PC-3 (cell line): ENCODE results near the gene CRABP1. TPM values are rescaled to one million over a fixed set of nuclear protein-coding genes. Genes with fewer than 3 reads are reported as not detected.

Experiments used
- ATAC-seq: fragments of 200-7000 bp; cut with Tn5 transposase; 2 replicates; pipeline ENCODE4 v1.9.1; 2020; ENCODE audit warnings: mild to moderate bottlenecking, moderate library complexity
- BruUV-seq: library from RNA; stranded (reverse); fragments of 400-500 nt; replicated peaks from 2 replicates; lab custom pipeline; 2021; lab: Mats Ljungman, UMichigan
- CTCF ChIA-PET: fragments of 300-600 bp; sonication (Branson Sonifier 250); formaldehyde crosslinking; loops from one replicate; lab custom pipeline; 2022; ENCODE audit warnings: antibody characterized with exemption; lab: Charles Lee
- POLR2A ChIA-PET: fragments of 300-600 bp; sonication (Branson Sonifier 250); formaldehyde crosslinking; loops from one replicate; lab custom pipeline; 2022; ENCODE audit warnings: antibody characterized with exemption; ENCODE audit not compliant: unreplicated experiment; lab: Charles Lee
- DNase-seq: peaks from one replicate; pipeline ENCODE4 v3.0.0-alpha.2; 2015
- H2AFZ ChIP-seq: fragments of 300-600 bp; sonication (generic); 2 replicates; pipeline ENCODE4 v1.6.0; 2016; ENCODE audit warnings: antibody characterized with exemption, low read length
- H3F3A ChIP-seq: fragments of 300-600 bp; sonication (generic); one replicate; pipeline ENCODE4 v1.6.0; 2017; ENCODE audit warnings: antibody characterized with exemption, low read length, control low read depth, mild to moderate bottlenecking; ENCODE audit not compliant: unreplicated experiment
- H3K27ac ChIP-seq: fragments of 300-600 bp; sonication (generic); 2 replicates; pipeline ENCODE4 v1.5.1; 2016; ENCODE audit warnings: mild to moderate bottlenecking, low read length
- H3K27me3 ChIP-seq: fragments of 300-600 bp; sonication (generic); 2 replicates; pipeline ENCODE4 v1.6.1; 2016; ENCODE audit warnings: low read length, mixed read lengths
- H3K36me3 ChIP-seq: fragments of 300-600 bp; sonication (generic); 2 replicates; pipeline ENCODE4 v1.6.1; 2016; ENCODE audit warnings: low read depth, mixed run types, low read length, mixed read lengths
- H3K4me1 ChIP-seq: fragments of 300-600 bp; sonication (generic); 2 replicates; pipeline ENCODE4 v1.5.1; 2016; ENCODE audit warnings: low read length; ENCODE audit not compliant: insufficient read depth
- H3K4me2 ChIP-seq: fragments of 300-600 bp; sonication (generic); 2 replicates; pipeline ENCODE4 v1.6.0; 2016; ENCODE audit warnings: low read length
- H3K4me3 ChIP-seq: fragments of 300-600 bp; sonication (generic); 2 replicates; pipeline ENCODE4 v1.5.1; 2016; ENCODE audit warnings: mild to moderate bottlenecking, low read length, mixed read lengths
- H3K79me2 ChIP-seq: fragments of 300-600 bp; sonication (generic); 2 replicates; pipeline ENCODE4 v1.6.1; 2017; ENCODE audit warnings: low read length, mixed read lengths
- H3K9ac ChIP-seq: fragments of 300-600 bp; sonication (generic); 2 replicates; pipeline ENCODE4 v1.6.0; 2016; ENCODE audit warnings: mild to moderate bottlenecking, low read length
- H3K9me2 ChIP-seq: fragments of 300-600 bp; sonication (generic); replicated peaks from 2 replicates; pipeline ENCODE4 v1.6.1; 2016; ENCODE audit warnings: mixed run types, low read length, mixed read lengths
- H3K9me3 ChIP-seq: fragments of 300-600 bp; sonication (generic); 2 replicates; pipeline ENCODE4 v1.6.1; 2016; ENCODE audit warnings: low read length, mixed read lengths
- H4K20me1 ChIP-seq: fragments of 300-600 bp; sonication (generic); 2 replicates; pipeline ENCODE4 v1.6.1; 2016; ENCODE audit warnings: low read length, mixed read lengths
- EZH2 ChIP-seq: fragments of 300-600 bp; sonication (generic); IDR thresholded peaks from one replicate; pipeline ENCODE4 v1.6.1; 2017; ENCODE audit warnings: antibody characterized with exemption, mild to moderate bottlenecking, low read length; ENCODE audit not compliant: unreplicated experiment
- EZH2phosphoT487 ChIP-seq: fragments of 300-600 bp; sonication (generic); IDR thresholded peaks from 2 replicates; pipeline ENCODE4 v1.6.1; 2018; ENCODE audit warnings: mild to moderate bottlenecking, antibody characterized with exemption, low read length, borderline replicate concordance
- intact Hi-C: fragments of 100-400 bp; cut with micrococcal nuclease; formaldehyde crosslinking; loops from 2 replicates; pipeline ENCODE4 v1.9.0; 2023
- total RNA-seq: library from RNA; depleted of rRNA; stranded (reverse); fragments of >200 nt; gene quantifications from 2 replicates; pipeline ENCODE4 v1.2.3, GENCODE V29; 2014
- TF ChIP-seq, protein P1 (sequence below): fragments of 300-600 bp; sonication (generic); conservative IDR thresholded peaks from 2 replicates; pipeline ENCODE4 v1.5.1; 2017; ENCODE audit warnings: antibody characterized with exemption, low read depth, mild to moderate bottlenecking, low read length

CRABP1 gene
- total RNA-seq, 1 experiment from 2014 or later = not detected

DNA sequence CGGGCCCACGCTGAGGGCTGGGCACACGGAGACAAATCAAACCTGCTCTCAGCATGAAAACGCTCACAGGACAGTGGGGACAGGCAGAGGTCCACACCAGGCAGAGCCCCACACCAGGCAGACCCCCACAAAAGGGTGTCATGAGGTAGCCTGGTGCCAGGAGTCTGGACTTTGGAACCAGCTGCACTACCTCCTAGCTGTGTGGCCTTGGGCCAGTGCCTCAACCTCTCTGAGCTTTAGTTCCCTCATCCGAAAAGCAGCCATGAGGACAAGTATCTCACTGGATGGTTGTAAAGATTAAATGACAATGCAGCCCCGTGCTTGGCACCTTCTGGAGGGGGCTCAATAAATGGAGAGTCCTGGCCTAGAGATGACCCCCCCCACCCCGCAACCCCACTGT lies 16.5 kb upstream of the CRABP1 start:
- no peaks in the 10 kb centered on the region for H3K27me3 ChIP-seq
- intact Hi-C loops = no loop called here
- H3K9me2 ChIP-seq = no peaks in the 10 kb centered on the region
- DNase-seq = no peak
- TF ChIP-seq, protein P1, sequence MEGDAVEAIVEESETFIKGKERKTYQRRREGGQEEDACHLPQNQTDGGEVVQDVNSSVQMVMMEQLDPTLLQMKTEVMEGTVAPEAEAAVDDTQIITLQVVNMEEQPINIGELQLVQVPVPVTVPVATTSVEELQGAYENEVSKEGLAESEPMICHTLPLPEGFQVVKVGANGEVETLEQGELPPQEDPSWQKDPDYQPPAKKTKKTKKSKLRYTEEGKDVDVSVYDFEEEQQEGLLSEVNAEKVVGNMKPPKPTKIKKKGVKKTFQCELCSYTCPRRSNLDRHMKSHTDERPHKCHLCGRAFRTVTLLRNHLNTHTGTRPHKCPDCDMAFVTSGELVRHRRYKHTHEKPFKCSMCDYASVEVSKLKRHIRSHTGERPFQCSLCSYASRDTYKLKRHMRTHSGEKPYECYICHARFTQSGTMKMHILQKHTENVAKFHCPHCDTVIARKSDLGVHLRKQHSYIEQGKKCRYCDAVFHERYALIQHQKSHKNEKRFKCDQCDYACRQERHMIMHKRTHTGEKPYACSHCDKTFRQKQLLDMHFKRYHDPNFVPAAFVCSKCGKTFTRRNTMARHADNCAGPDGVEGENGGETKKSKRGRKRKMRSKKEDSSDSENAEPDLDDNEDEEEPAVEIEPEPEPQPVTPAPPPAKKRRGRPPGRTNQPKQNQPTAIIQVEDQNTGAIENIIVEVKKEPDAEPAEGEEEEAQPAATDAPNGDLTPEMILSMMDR = no peak
- TF ChIP-seq EZH2 = no peak
- TF ChIP-seq EZH2phosphoT487 = no peak
- no peaks in the 10 kb centered on the region for H4K20me1 ChIP-seq
- no peaks in the 10 kb centered on the region for H3K9me3 ChIP-seq
- ChIA-PET POLR2A (no interaction called here), CTCF (no interaction called here)
- H3K4me2 ChIP-seq = no peak overlapping the region
- H3K9ac ChIP-seq = no peak overlapping the region
- H3K4me3 ChIP-seq = no peak overlapping the region
- H3K79me2 ChIP-seq = no peaks in the 10 kb centered on the region
- H3K4me1 ChIP-seq = peaks cover 13% of the 10 kb centered on the region
- no peaks in the 10 kb centered on the region for H3K36me3 ChIP-seq
- ATAC-seq = no peak
- H2AFZ ChIP-seq = no peak overlapping the region
- no peaks in the 10 kb centered on the region for H3F3A ChIP-seq
- H3K27ac ChIP-seq = no peak overlapping the region
- BruUV-seq = no TSS peak

DNA sequence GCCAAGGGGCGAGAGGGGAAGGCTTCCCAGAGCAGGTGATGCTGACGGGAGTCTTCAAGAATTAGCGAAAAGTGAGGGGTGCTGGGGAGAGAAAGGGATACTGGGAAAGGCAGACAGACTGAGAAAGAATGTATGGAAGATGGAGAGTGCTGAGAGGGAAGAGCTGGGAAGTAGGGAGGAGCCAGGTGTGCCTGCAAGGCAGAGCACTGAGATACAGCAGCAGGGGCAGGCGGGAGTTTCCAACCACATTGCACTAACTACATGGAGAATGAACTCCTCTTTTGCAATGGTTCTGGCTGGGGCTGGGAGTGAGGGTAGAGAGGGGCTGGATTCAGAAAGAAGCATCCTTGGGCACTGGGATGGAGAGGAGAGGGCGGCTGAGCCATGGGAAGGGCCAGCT lies 16.0 kb upstream of the CRABP1 start:
- H3K4me1 ChIP-seq = peaks cover 13% of the 10 kb centered on the region
- H3K9me3 ChIP-seq = no peaks in the 10 kb centered on the region
- H2AFZ ChIP-seq = no peak overlapping the region
- ChIA-PET CTCF (no interaction called here), POLR2A (no interaction called here)
- H3K4me3 ChIP-seq = no peak overlapping the region
- ATAC-seq = no peak
- no peaks in the 10 kb centered on the region for H3F3A ChIP-seq
- DNase-seq = no peak
- no peaks in the 10 kb centered on the region for H3K27me3 ChIP-seq
- no peaks in the 10 kb centered on the region for H3K79me2 ChIP-seq
- no peak overlapping the region for H3K27ac ChIP-seq
- intact Hi-C loops = no loop called here
- BruUV-seq = no TSS peak
- H3K4me2 ChIP-seq = no peak overlapping the region
- no peaks in the 10 kb centered on the region for H3K9me2 ChIP-seq
- no peaks in the 10 kb centered on the region for H3K36me3 ChIP-seq
- H3K9ac ChIP-seq = no peak overlapping the region
- no peaks in the 10 kb centered on the region for H4K20me1 ChIP-seq
- no peak for TF ChIP-seq EZH2phosphoT487
- no peak for TF ChIP-seq EZH2
- TF ChIP-seq, protein P1 = no peak

DNA sequence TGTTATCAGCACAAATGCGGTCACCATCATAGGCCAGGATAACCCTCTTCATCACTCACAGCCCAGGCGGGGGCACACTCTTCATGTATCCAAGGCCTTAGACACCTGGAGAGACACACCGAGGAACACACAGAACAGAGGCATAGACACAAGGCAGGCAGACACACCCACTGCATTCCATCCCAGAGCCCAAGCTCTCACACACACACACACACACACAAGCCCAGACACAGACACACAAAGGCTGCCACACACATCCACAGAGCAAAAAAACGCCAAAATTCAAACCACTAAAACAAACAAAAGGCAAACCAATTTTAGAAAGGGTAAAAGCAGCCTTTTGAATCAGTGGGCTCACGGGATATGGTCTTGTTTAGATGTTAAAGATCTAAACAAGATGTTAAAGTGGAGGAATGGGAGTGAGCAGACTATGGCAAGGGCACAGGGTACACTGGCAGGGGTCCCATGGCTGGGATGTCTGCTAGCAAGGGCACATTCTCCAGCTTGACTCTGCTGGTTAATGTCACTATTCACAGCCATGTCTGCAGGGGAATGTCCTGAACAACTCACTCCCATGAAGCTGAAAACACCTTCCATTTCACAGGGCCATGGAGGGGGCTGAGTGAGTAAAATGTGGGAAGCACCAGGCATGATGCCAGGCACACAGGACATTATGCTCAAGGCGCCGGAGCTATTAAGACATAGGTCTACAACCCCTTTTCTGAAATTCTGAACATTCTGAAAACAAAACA lies 14.9 kb upstream of the CRABP1 start:
- DNase-seq (no peak), ATAC-seq (no peak)
- Histone ChIP-seq H3K9ac (no peak overlapping the region), H2AFZ (no peak overlapping the region), H3K36me3 (no peaks in the 10 kb centered on the region), H3K9me2 (no peaks in the 10 kb centered on the region), H3K9me3 (no peaks in the 10 kb centered on the region), H3K27ac (no peak overlapping the region), H3K4me1 (peaks cover 20% of the 10 kb centered on the region), H3K79me2 (no peaks in the 10 kb centered on the region), H4K20me1 (no peaks in the 10 kb centered on the region), H3K27me3 (no peaks in the 10 kb centered on the region), H3K4me3 (no peak overlapping the region), H3F3A (no peaks in the 10 kb centered on the region), H3K4me2 (no peak overlapping the region)
- intact Hi-C loops = no loop called here
- no TSS peak for BruUV-seq
- TF ChIP-seq, protein P1 = no peak
- no peak for TF ChIP-seq EZH2
- no peak for TF ChIP-seq EZH2phosphoT487
- CTCF ChIA-PET = no interaction called here
- POLR2A ChIA-PET = no interaction called here
